ENCODE data around the gene RAB22A. TPM values are rescaled to one million over a fixed set of nuclear protein-coding genes. Genes with fewer than 3 reads are reported as not detected.

Gene RAB22A
- total and polyA plus RNA-seq, 9 of the 15 experiments (the other 6 are each of a cell fraction or from before 2014, with no cell fraction given) = 1.1 to 8.0 (median 6.7) TPM

- no peak for TF ChIP-seq ETS2 (tag; IDR thresholded peaks at IDR 0.05; ENCODE audit: borderline replicate concordance, poor library complexity, severe bottlenecking)
- no peak for TF ChIP-seq ZNF589 (CRISPR knock-in tag; IDR thresholded peaks at IDR 0.05; ENCODE audit: low read depth)
- TF ChIP-seq ARNT (IDR thresholded peaks at IDR 0.05) = peak in 1 of 2 experiments; percentile 93; a peak in 2 of 4 replicates
- TF ChIP-seq SIN3B (IDR thresholded peaks at IDR 0.05; ENCODE audit: low read depth) = no peak
- TF ChIP-seq ZNF592 (IDR thresholded peaks at IDR 0.05) = no peak
- TF ChIP-seq ZNF124 (CRISPR knock-in tag; IDR thresholded peaks at IDR 0.05) = no peak
- no peak for TF ChIP-seq FOXO4 (CRISPR knock-in tag; IDR thresholded peaks at IDR 0.05)
- no peak for TF ChIP-seq ZNF511 (CRISPR knock-in tag; IDR thresholded peaks at IDR 0.05)
- TF ChIP-seq ZNF316 (IDR thresholded peaks at IDR 0.05) = peak; percentile 95
- no peak for TF ChIP-seq RBM15 (IDR thresholded peaks at IDR 0.05; ENCODE audit: insufficient read depth, low read length)
- TF ChIP-seq SMARCA5 (IDR thresholded peaks at IDR 0.05) = 0 out of 2 replicates have a peak, but pooled peaks have one; percentile 17
- no peak for TF ChIP-seq CHD2 (IDR thresholded peaks at IDR 0.05; ENCODE audit: low read depth, low read length)
- TF ChIP-seq BACH1 (tag; IDR thresholded peaks at IDR 0.05) = peak; percentile 59; the same call in 1 of the 2 replicates
- TF ChIP-seq ARID1B (IDR thresholded peaks at IDR 0.05) = peak; percentile 49
- TF ChIP-seq ZNF134 (CRISPR knock-in tag; conservative IDR thresholded peaks at IDR 0.05) = no peak
- no peak for TF ChIP-seq BRF1 (IDR thresholded peaks at IDR 0.05; ENCODE audit: borderline replicate concordance, extremely low read depth, insufficient read length)
- no peak for TF ChIP-seq FIP1L1 (IDR thresholded peaks at IDR 0.05; ENCODE audit: low read depth, low read length, poor library complexity, severe bottlenecking)
- no peak for TF ChIP-seq CCNT2 (IDR thresholded peaks at IDR 0.05; ENCODE audit: borderline replicate concordance, extremely low read depth, insufficient read length, low read depth, low read length)
- TF ChIP-seq, protein P1, sequence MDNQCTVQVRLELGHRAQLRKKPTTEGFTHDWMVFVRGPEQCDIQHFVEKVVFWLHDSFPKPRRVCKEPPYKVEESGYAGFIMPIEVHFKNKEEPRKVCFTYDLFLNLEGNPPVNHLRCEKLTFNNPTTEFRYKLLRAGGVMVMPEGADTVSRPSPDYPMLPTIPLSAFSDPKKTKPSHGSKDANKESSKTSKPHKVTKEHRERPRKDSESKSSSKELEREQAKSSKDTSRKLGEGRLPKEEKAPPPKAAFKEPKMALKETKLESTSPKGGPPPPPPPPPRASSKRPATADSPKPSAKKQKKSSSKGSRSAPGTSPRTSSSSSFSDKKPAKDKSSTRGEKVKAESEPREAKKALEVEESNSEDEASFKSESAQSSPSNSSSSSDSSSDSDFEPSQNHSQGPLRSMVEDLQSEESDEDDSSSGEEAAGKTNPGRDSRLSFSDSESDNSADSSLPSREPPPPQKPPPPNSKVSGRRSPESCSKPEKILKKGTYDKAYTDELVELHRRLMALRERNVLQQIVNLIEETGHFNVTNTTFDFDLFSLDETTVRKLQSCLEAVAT (IDR thresholded peaks at IDR 0.05) = no peak
- peak; percentile 97 for TF ChIP-seq ZNF384 (IDR thresholded peaks at IDR 0.05; ENCODE audit: low read depth, low read length)
- TF ChIP-seq SMAD1 (IDR thresholded peaks at IDR 0.05; ENCODE audit: low read depth, low read length, partially characterized antibody) = no peak
- TF ChIP-seq NFATC3 (IDR thresholded peaks at IDR 0.05) = no peak
These were observed 97.8 kb downstream of the RAB22A start (continued) for GRCh38 chr20:58407201-58407873.
